ENCODE measurements around the gene OLIG1.

DNA sequence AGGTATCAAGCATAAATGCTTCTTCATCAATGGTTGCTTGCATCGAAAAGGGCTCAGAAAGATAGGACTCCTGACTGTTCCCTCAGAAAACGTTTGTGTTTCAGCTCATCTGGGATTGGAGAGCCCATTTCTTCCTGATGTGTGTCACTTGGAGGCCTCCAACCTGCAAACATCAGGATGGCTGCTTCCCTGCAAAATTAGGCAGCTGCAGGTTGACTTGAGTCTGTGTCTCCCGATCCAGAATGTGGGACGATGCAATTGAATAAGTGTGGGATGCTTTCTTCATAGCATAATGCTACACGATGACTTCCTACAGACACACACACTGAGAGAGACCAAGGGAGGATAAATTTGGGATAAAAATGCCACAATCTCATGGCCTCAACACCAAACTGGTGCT is 42.2 kb downstream of the OLIG1 start:
- TF ChIP-seq POLR2A (IDR thresholded peaks at IDR 0.05; ENCODE audit: low read depth): no peak
- TF ChIP-seq, protein P1, sequence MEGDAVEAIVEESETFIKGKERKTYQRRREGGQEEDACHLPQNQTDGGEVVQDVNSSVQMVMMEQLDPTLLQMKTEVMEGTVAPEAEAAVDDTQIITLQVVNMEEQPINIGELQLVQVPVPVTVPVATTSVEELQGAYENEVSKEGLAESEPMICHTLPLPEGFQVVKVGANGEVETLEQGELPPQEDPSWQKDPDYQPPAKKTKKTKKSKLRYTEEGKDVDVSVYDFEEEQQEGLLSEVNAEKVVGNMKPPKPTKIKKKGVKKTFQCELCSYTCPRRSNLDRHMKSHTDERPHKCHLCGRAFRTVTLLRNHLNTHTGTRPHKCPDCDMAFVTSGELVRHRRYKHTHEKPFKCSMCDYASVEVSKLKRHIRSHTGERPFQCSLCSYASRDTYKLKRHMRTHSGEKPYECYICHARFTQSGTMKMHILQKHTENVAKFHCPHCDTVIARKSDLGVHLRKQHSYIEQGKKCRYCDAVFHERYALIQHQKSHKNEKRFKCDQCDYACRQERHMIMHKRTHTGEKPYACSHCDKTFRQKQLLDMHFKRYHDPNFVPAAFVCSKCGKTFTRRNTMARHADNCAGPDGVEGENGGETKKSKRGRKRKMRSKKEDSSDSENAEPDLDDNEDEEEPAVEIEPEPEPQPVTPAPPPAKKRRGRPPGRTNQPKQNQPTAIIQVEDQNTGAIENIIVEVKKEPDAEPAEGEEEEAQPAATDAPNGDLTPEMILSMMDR (IDR thresholded peaks at IDR 0.05): no peak
